ENCODE measurements around the gene RXRA.

The RXRA gene

GRCh38 chr9:134420974-134421432, 94.7 kb downstream of the RXRA start:
- 94% methylated on average over 10 of the region's 10 CpGs for WGBS
- Histone ChIP-seq H2BK12ac (ENCODE audit: low read length in 2 of 2) (no peak overlapping the region), H4K91ac (ENCODE audit: low read length) (no peak overlapping the region)

DNA sequence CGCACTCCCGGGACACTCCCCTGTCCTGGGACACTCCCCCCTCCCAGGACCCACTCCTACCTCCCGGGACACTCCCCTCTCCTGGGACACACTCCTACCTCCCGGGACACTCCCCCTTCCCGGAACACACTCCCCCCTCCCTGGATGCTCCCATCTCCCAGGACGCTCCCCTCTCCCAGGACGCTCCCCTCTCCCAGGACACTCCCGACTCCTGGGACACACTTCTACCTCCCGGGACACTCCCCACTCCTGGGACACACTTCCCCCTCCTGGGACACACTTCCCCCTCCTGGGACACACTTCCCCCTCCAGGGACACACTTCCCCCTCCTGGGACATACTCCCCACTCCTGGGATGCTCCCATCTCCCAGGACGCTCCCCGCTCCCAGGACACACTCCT, 95.6 kb downstream of the RXRA start:
- H3K27ac ChIP-seq (ENCODE audit: low read length, poor library complexity, severe bottlenecking) = no peak overlapping the region
- no peak overlapping the region for H3K18ac ChIP-seq (ENCODE audit: low read depth in 1 of 2, low read length in 2 of 2)
- no peak overlapping the region for H2BK120ac ChIP-seq (ENCODE audit: low read depth, low read length)
- no peak overlapping the region for H3K9ac ChIP-seq (ENCODE audit: low read length)
- H3K4me3 ChIP-seq (ENCODE audit: insufficient read depth in 1 of 2, low read depth in 1 of 2, low read length in 2 of 2) = no peak overlapping the region
- no peak overlapping the region for H3K14ac ChIP-seq (ENCODE audit: low read length in 2 of 2)
- no peak overlapping the region for H4K91ac ChIP-seq (ENCODE audit: low read length)
- no peak overlapping the region for H2AFZ ChIP-seq (ENCODE audit: low read depth, low read length)
- H3K4ac ChIP-seq (ENCODE audit: low read depth in 1 of 2, low read length in 2 of 2) = no peak overlapping the region
- no peak overlapping the region for H2BK15ac ChIP-seq (ENCODE audit: low read depth, poor library complexity, severe bottlenecking)
- no peak overlapping the region for H2BK12ac ChIP-seq (ENCODE audit: low read length in 2 of 2)
- WGBS = 90% methylated on average over 11 of the region's 11 CpGs
- H3K36me3 ChIP-seq (ENCODE audit: control insufficient read depth in 1 of 2, insufficient read depth in 2 of 2, low read depth in 1 of 2, low read length in 2 of 2) = peaks cover 43 to 97% of the 10 kb centered on the region in 2 experiments
- H3K4me2 ChIP-seq (ENCODE audit: low read length, poor library complexity, severe bottlenecking) = no peak overlapping the region
- no peak overlapping the region for H4K8ac ChIP-seq (ENCODE audit: low read length)
- H3K27me3 ChIP-seq (ENCODE audit: control insufficient read depth in 1 of 2, insufficient read depth in 1 of 2, low read length in 2 of 2) = no peaks in the 10 kb centered on the region
- H2AK5ac ChIP-seq (ENCODE audit: low read length, severe bottlenecking) = no peak overlapping the region
- no peaks in the 10 kb centered on the region for H3K9me3 ChIP-seq (ENCODE audit: control insufficient read depth, low read length)
- no peak overlapping the region for H3K23ac ChIP-seq (ENCODE audit: low read length in 2 of 2)
- peaks cover 21% of the 10 kb centered on the region for H3K79me1 ChIP-seq (replicated peaks; ENCODE audit: low read length, poor library complexity, severe bottlenecking)
- no peak for DNase-seq
- H2BK5ac ChIP-seq (ENCODE audit: low read depth, low read length, poor library complexity, severe bottlenecking) = no peak overlapping the region
- H3K4me1 ChIP-seq (ENCODE audit: control insufficient read depth, insufficient read depth, low read depth, low read length) = peaks cover 21% of the 10 kb centered on the region

More at GRCh38 chr9:134420974-134421432, 94.7 kb downstream of the RXRA start:
- no peak overlapping the region for H2BK5ac ChIP-seq (ENCODE audit: low read depth, low read length, poor library complexity, severe bottlenecking)
- no peak overlapping the region for H2AFZ ChIP-seq (ENCODE audit: low read depth, low read length)
- H2BK120ac ChIP-seq (ENCODE audit: low read depth, low read length) = no peak overlapping the region
- H3K4me2 ChIP-seq (ENCODE audit: low read length, poor library complexity, severe bottlenecking) = no peak overlapping the region
- H3K23ac ChIP-seq (ENCODE audit: low read length in 2 of 2) = no peak overlapping the region
- no peak overlapping the region for H4K8ac ChIP-seq (ENCODE audit: low read length)
- no peaks in the 10 kb centered on the region for H3K27me3 ChIP-seq (ENCODE audit: control insufficient read depth in 1 of 2, insufficient read depth in 1 of 2, low read length in 2 of 2)
- DNase-seq = no peak
- peaks cover 21% of the 10 kb centered on the region for H3K4me1 ChIP-seq (ENCODE audit: control insufficient read depth, insufficient read depth, low read depth, low read length)
- peak overlapping the region in 1 of 2 experiments; percentile 35 for H3K14ac ChIP-seq (ENCODE audit: low read length in 2 of 2)
- H3K36me3 ChIP-seq (ENCODE audit: control insufficient read depth in 1 of 2, insufficient read depth in 2 of 2, low read depth in 1 of 2, low read length in 2 of 2) = peaks cover 42 to 99% of the 10 kb centered on the region in 2 experiments
- H3K9ac ChIP-seq (ENCODE audit: low read length) = no peak overlapping the region
- no peak overlapping the region for H3K18ac ChIP-seq (ENCODE audit: low read depth in 1 of 2, low read length in 2 of 2)
- no peak overlapping the region for H3K4ac ChIP-seq (ENCODE audit: low read depth in 1 of 2, low read length in 2 of 2)
- H3K27ac ChIP-seq (ENCODE audit: low read length, poor library complexity, severe bottlenecking) = no peak overlapping the region
- no peaks in the 10 kb centered on the region for H3K9me3 ChIP-seq (ENCODE audit: control insufficient read depth, low read length)
- no peak overlapping the region for H2AK5ac ChIP-seq (ENCODE audit: low read length, severe bottlenecking)
- no peak overlapping the region for H3K4me3 ChIP-seq (ENCODE audit: insufficient read depth in 1 of 2, low read depth in 1 of 2, low read length in 2 of 2)
- no peak overlapping the region for H2BK15ac ChIP-seq (ENCODE audit: low read depth, poor library complexity, severe bottlenecking)
- H3K79me1 ChIP-seq (replicated peaks; ENCODE audit: low read length, poor library complexity, severe bottlenecking) = peaks cover 25% of the 10 kb centered on the region

DNA sequence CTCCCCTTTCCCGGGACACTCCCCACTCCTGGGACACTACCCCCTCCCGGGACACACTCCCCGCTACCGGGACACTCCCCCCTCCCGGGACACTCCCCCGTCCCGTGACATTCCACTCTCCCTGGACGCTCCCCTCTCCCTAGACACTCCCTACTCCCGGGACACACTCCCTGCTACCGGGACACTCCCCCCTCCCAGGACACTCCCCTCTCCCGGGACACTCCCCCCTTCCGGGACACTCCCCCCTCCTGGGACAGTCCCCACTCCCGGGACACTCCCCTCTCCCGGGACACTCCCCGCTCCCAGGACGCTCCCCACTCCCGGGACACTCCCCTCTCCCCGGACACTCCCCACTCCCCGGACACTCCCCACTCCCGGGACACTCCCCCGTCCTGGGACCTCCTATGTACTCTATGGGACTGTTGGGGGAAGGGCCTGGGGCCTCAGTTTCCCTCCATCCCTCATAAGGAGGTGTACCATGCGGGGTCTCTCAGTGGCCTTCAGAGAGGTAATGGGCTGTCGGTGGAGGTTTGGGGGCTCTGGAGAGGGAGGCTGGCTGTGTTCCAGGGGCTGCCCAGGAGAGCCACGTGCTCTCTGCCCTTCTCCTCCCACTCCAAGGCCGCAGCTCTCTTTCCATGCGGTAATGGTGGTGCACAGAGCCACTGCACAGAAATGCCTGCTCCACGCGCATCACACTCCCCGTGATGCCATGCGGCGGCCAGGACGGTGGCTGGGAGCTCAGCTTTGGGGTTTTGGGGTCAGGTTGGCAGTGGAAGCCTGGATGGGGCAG, 96.2 kb downstream of the RXRA start:
- Histone ChIP-seq H4K8ac (ENCODE audit: low read length) (no peak overlapping the region), H3K9ac (ENCODE audit: low read length) (no peak overlapping the region), H3K27me3 (ENCODE audit: control insufficient read depth in 1 of 2, insufficient read depth in 1 of 2, low read length in 2 of 2) (no peaks in the 10 kb centered on the region), H3K4me3 (ENCODE audit: insufficient read depth in 1 of 2, low read depth in 1 of 2, low read length in 2 of 2) (no peak overlapping the region), H2AFZ (ENCODE audit: low read depth, low read length) (no peak overlapping the region), H2BK15ac (ENCODE audit: low read depth, poor library complexity, severe bottlenecking) (peak overlapping the region; percentile 33), H2BK12ac (ENCODE audit: low read length in 2 of 2) (no peak overlapping the region), H3K9me3 (ENCODE audit: control insufficient read depth, low read length) (no peaks in the 10 kb centered on the region), H2BK5ac (ENCODE audit: low read depth, low read length, poor library complexity, severe bottlenecking) (no peak overlapping the region), H3K14ac (ENCODE audit: low read length in 2 of 2) (no peak overlapping the region), H3K79me1 (replicated peaks; ENCODE audit: low read length, poor library complexity, severe bottlenecking) (peaks cover 20% of the 10 kb centered on the region), H3K36me3 (ENCODE audit: control insufficient read depth in 1 of 2, insufficient read depth in 2 of 2, low read depth in 1 of 2, low read length in 2 of 2) (peaks cover 39 to 95% of the 10 kb centered on the region in 2 experiments), H3K27ac (ENCODE audit: low read length, poor library complexity, severe bottlenecking) (no peak overlapping the region), H2AK5ac (ENCODE audit: low read length, severe bottlenecking) (no peak overlapping the region), H3K18ac (ENCODE audit: low read depth in 1 of 2, low read length in 2 of 2) (no peak overlapping the region), H3K4me2 (ENCODE audit: low read length, poor library complexity, severe bottlenecking) (no peak overlapping the region), H3K4ac (ENCODE audit: low read depth in 1 of 2, low read length in 2 of 2) (no peak overlapping the region), H2BK120ac (ENCODE audit: low read depth, low read length) (no peak overlapping the region), H3K23ac (ENCODE audit: low read length in 2 of 2) (peak overlapping the region in 1 of 2 experiments; percentile 97), H4K91ac (ENCODE audit: low read length) (no peak overlapping the region), H3K4me1 (ENCODE audit: control insufficient read depth, insufficient read depth, low read depth, low read length) (peaks cover 24% of the 10 kb centered on the region)
- 91% methylated on average over 20 of the region's 32 CpGs for WGBS
- no peak for DNase-seq

GRCh38 chr9:134423166-134423565, 96.9 kb downstream of the RXRA start:
- H4K8ac ChIP-seq (ENCODE audit: low read length) = no peak overlapping the region
- no peaks in the 10 kb centered on the region for H3K9me3 ChIP-seq (ENCODE audit: control insufficient read depth, low read length)
- H3K4me1 ChIP-seq (ENCODE audit: control insufficient read depth, insufficient read depth, low read depth, low read length) = peaks cover 24% of the 10 kb centered on the region
- H3K27me3 ChIP-seq (ENCODE audit: control insufficient read depth in 1 of 2, insufficient read depth in 1 of 2, low read length in 2 of 2) = no peaks in the 10 kb centered on the region
- no peak overlapping the region for H2BK15ac ChIP-seq (ENCODE audit: low read depth, poor library complexity, severe bottlenecking)
- 96% methylated on average over 15 of the region's 15 CpGs for WGBS
- no peak overlapping the region for H3K4me3 ChIP-seq (ENCODE audit: insufficient read depth in 1 of 2, low read depth in 1 of 2, low read length in 2 of 2)
- no peak overlapping the region for H4K91ac ChIP-seq (ENCODE audit: low read length)
- H3K23ac ChIP-seq (ENCODE audit: low read length in 2 of 2) = no peak overlapping the region
- H2BK12ac ChIP-seq (ENCODE audit: low read length in 2 of 2) = no peak overlapping the region
- H3K4me2 ChIP-seq (ENCODE audit: low read length, poor library complexity, severe bottlenecking) = no peak overlapping the region
- H3K36me3 ChIP-seq (ENCODE audit: control insufficient read depth in 1 of 2, insufficient read depth in 2 of 2, low read depth in 1 of 2, low read length in 2 of 2) = peaks cover 35 to 89% of the 10 kb centered on the region in 2 experiments
- H2AK5ac ChIP-seq (ENCODE audit: low read length, severe bottlenecking) = no peak overlapping the region
- no peak overlapping the region for H2AFZ ChIP-seq (ENCODE audit: low read depth, low read length)
- H3K18ac ChIP-seq (ENCODE audit: low read depth in 1 of 2, low read length in 2 of 2) = no peak overlapping the region
- H3K27ac ChIP-seq (ENCODE audit: low read length, poor library complexity, severe bottlenecking) = no peak overlapping the region
- H3K79me1 ChIP-seq (replicated peaks; ENCODE audit: low read length, poor library complexity, severe bottlenecking) = peaks cover 23% of the 10 kb centered on the region
- H3K9ac ChIP-seq (ENCODE audit: low read length) = no peak overlapping the region
- no peak overlapping the region for H2BK5ac ChIP-seq (ENCODE audit: low read depth, low read length, poor library complexity, severe bottlenecking)
- no peak overlapping the region for H3K4ac ChIP-seq (ENCODE audit: low read depth in 1 of 2, low read length in 2 of 2)
- no peak for DNase-seq
- H2BK120ac ChIP-seq (ENCODE audit: low read depth, low read length) = no peak overlapping the region
- no peak overlapping the region for H3K14ac ChIP-seq (ENCODE audit: low read length in 2 of 2)

All from mesenchymal stem cell (in vitro differentiated cells and primary cell).